ENCODE results near the gene PHOSPHO2. TPM values are rescaled to one million over a fixed set of nuclear protein-coding genes. Genes with fewer than 3 reads are reported as not detected.
A peak's percentile ranks its signal among the peaks of the same experiment; 100 is the strongest.

Gene PHOSPHO2
- total RNA-seq, 1 experiment from 2014 or later, result 5.9 TPM

GRCh38 chr2:169711751-169712509 lies 17.7 kb downstream of the PHOSPHO2 start:
- POLR2A ChIA-PET (ENCODE audit: unreplicated experiment), result no interaction called here
- Histone ChIP-seq H3K4me3 (ENCODE audit: low read length) (no peak overlapping the region), H3K4me2 (ENCODE audit: low read length) (no peak overlapping the region), H3F3A (ENCODE audit: low read length, unreplicated experiment) (no peaks in the 10 kb centered on the region), H4K20me1 (ENCODE audit: low read length) (no peaks in the 10 kb centered on the region), H3K4me1 (ENCODE audit: insufficient read depth, low read length) (peaks cover 23% of the 10 kb centered on the region), H3K27me3 (ENCODE audit: low read length) (no peaks in the 10 kb centered on the region), H3K27ac (ENCODE audit: low read length) (no peak overlapping the region), H3K79me2 (ENCODE audit: low read length) (no peaks in the 10 kb centered on the region), H2AFZ (ENCODE audit: low read length) (no peak overlapping the region), H3K9ac (ENCODE audit: low read length) (no peak overlapping the region), H3K9me3 (ENCODE audit: low read length) (no peaks in the 10 kb centered on the region), H3K9me2 (replicated peaks; ENCODE audit: low read length) (no peaks in the 10 kb centered on the region), H3K36me3 (ENCODE audit: low read depth, low read length) (no peaks in the 10 kb centered on the region)
- CTCF ChIA-PET, result no interaction called here
- no peak for ATAC-seq
- TF ChIP-seq EZH2phosphoT487 (IDR thresholded peaks at IDR 0.05; ENCODE audit: borderline replicate concordance, low read length) (no peak), EZH2 (IDR thresholded peaks at IDR 0.05; ENCODE audit: low read length, unreplicated experiment) (no peak), CTCF (conservative IDR thresholded peaks at IDR 0.05; ENCODE audit: low read depth, low read length) (no peak)
- no TSS peak for BruUV-seq (replicated peaks)
- DNase-seq, result peak; percentile 20
- intact Hi-C loops (cut with micrococcal nuclease), result no loop called here

- TF ChIP-seq CTCF (conservative IDR thresholded peaks at IDR 0.05; ENCODE audit: low read depth, low read length) (no peak), EZH2 (IDR thresholded peaks at IDR 0.05; ENCODE audit: low read length, unreplicated experiment) (no peak), EZH2phosphoT487 (IDR thresholded peaks at IDR 0.05; ENCODE audit: borderline replicate concordance, low read length) (no peak)
- H3K27ac ChIP-seq (ENCODE audit: low read length), result no peak overlapping the region
- H3K9ac ChIP-seq (ENCODE audit: low read length), result no peak overlapping the region
- no peak overlapping the region for H2AFZ ChIP-seq (ENCODE audit: low read length)
- H3K9me3 ChIP-seq (ENCODE audit: low read length), result no peaks in the 10 kb centered on the region
- ChIA-PET POLR2A (ENCODE audit: unreplicated experiment) (no interaction called here), CTCF (no interaction called here)
- H3K9me2 ChIP-seq (replicated peaks; ENCODE audit: low read length), result no peaks in the 10 kb centered on the region
- no peak overlapping the region for H3K4me2 ChIP-seq (ENCODE audit: low read length)
- H3K27me3 ChIP-seq (ENCODE audit: low read length), result no peaks in the 10 kb centered on the region
- H3F3A ChIP-seq (ENCODE audit: low read length, unreplicated experiment), result no peaks in the 10 kb centered on the region
- intact Hi-C loops (cut with micrococcal nuclease), result no loop called here
- H4K20me1 ChIP-seq (ENCODE audit: low read length), result no peaks in the 10 kb centered on the region
- peaks cover 26% of the 10 kb centered on the region for H3K4me1 ChIP-seq (ENCODE audit: insufficient read depth, low read length)
- ATAC-seq, result no peak
- no peak for DNase-seq
- no TSS peak for BruUV-seq (replicated peaks)
- no peaks in the 10 kb centered on the region for H3K79me2 ChIP-seq (ENCODE audit: low read length)
- no peak overlapping the region for H3K4me3 ChIP-seq (ENCODE audit: low read length)
- no peaks in the 10 kb centered on the region for H3K36me3 ChIP-seq (ENCODE audit: low read depth, low read length)
These were observed 18.5 kb downstream of the PHOSPHO2 start for GRCh38 chr2:169712791-169713227.

GRCh38 chr2:169713331-169713730 lies 19.1 kb downstream of the PHOSPHO2 start:
- no peaks in the 10 kb centered on the region for H3K27me3 ChIP-seq (ENCODE audit: low read length)
- no peaks in the 10 kb centered on the region for H3K9me2 ChIP-seq (replicated peaks; ENCODE audit: low read length)
- no peak for TF ChIP-seq EZH2 (IDR thresholded peaks at IDR 0.05; ENCODE audit: low read length, unreplicated experiment)
- TF ChIP-seq EZH2phosphoT487 (IDR thresholded peaks at IDR 0.05; ENCODE audit: borderline replicate concordance, low read length), result no peak
- ChIA-PET POLR2A (ENCODE audit: unreplicated experiment) (no interaction called here), CTCF (no interaction called here)
- no peaks in the 10 kb centered on the region for H3K9me3 ChIP-seq (ENCODE audit: low read length)
- H2AFZ ChIP-seq (ENCODE audit: low read length), result no peak overlapping the region
- no peak for ATAC-seq
- no peak overlapping the region for H3K4me3 ChIP-seq (ENCODE audit: low read length)
- no peak overlapping the region for H3K27ac ChIP-seq (ENCODE audit: low read length)
- H3K36me3 ChIP-seq (ENCODE audit: low read depth, low read length), result no peaks in the 10 kb centered on the region
- no peaks in the 10 kb centered on the region for H3F3A ChIP-seq (ENCODE audit: low read length, unreplicated experiment)
- no peak overlapping the region for H3K9ac ChIP-seq (ENCODE audit: low read length)
- DNase-seq, result no peak
- H3K4me1 ChIP-seq (ENCODE audit: insufficient read depth, low read length), result peaks cover 26% of the 10 kb centered on the region
- no TSS peak for BruUV-seq (replicated peaks)
- intact Hi-C loops (cut with micrococcal nuclease), result no loop called here
- H3K4me2 ChIP-seq (ENCODE audit: low read length), result no peak overlapping the region
- H4K20me1 ChIP-seq (ENCODE audit: low read length), result no peaks in the 10 kb centered on the region
- H3K79me2 ChIP-seq (ENCODE audit: low read length), result no peaks in the 10 kb centered on the region

Measured in PC-3 (cell line).